ENCODE data around the gene ATAT1.
A peak's percentile ranks its signal among the peaks of the same experiment; 100 is the strongest.
"Not testable (repeated sequence)": the region's sequence is repeated elsewhere in the genome, so short reads cannot be mapped to it uniquely, and the experiment has no call there.

Gene ATAT1

DNA sequence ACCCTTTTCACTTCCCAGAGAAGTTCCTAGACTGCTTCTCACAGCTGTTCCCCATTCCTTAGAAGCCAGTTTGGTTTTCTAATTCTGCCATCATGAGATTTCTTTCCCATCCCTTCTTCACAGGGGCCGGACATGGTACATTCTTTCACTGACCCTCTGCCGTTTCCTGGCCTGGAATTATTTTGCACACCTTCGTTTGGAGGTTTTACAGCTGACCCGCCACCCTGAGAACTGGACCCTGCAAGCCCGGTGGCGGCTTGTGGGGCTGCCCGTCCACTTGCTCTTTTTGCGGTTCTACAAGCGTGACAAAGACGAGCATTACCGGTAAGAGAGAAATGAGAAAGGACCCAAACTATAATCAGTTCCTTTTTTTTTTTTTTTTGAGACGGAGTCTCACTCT is 24.5 kb downstream of the ATAT1 start:
- DNase-seq (ENCODE audit: low read depth, low spot score) = no peak

- no peak for DNase-seq (ENCODE audit: low read depth, low spot score)
Observed at GRCh38 chr6:30654798-30655742, 28.4 kb downstream of the ATAT1 start.

GRCh38 chr6:30655743-30656094 is 29.0 kb downstream of the ATAT1 start:
- DNase-seq (ENCODE audit: low read depth, low spot score) = no peak

GRCh38 chr6:30656513-30656912 is 29.8 kb downstream of the ATAT1 start:
- DNase-seq (ENCODE audit: low read depth, low spot score) = no peak

- DNase-seq (ENCODE audit: low read depth, low spot score) = no peak
Observed at GRCh38 chr6:30657454-30657853, 30.8 kb downstream of the ATAT1 start.

- not testable (repeated sequence) for DNase-seq (ENCODE audit: low read depth, low spot score)
Observed at GRCh38 chr6:30657922-30658321, 31.2 kb downstream of the ATAT1 start.

DNA sequence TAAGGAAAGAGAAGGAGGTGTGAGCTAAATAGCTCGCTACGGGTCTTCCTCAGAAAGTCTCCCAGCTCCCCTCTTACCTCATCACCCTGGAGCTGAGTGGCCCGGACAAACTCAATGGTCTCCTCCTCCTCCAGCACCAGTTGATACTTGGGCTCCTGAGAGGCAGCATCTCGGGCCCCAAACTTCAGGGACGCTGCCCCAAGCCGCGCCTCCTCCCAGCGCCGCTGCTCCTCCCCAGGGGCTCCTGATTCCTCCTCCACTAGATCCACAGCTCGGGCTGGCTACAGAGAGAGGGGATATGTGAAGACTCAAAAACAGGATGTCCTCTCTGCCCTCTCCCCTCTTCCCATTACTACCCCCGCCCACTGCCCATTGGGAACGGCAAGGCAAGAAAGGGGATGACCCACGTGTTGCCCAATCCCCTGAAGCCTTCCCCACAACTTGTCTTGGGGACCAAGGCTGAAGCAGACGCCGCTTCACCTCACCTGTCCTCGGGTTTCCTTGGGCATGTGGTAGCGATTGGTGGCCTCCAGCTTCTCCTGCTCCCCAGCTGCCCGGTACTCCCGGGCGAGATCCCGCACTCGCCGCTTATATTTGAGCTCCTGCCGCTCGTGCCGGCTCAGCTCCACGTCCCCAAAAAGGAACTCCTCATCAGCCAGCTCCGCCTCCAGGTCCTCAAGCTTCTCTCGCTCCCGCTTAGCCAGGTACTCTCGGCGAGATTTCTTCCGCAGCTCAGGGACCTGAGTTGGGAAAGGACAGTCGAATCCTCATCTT is 38.5 kb downstream of the ATAT1 start:
- DNase-seq (ENCODE audit: low read depth, low spot score) = no peak

- not testable (repeated sequence) for DNase-seq (ENCODE audit: low read depth, low spot score)
Observed at GRCh38 chr6:30666300-30666699, 39.6 kb downstream of the ATAT1 start.

DNA sequence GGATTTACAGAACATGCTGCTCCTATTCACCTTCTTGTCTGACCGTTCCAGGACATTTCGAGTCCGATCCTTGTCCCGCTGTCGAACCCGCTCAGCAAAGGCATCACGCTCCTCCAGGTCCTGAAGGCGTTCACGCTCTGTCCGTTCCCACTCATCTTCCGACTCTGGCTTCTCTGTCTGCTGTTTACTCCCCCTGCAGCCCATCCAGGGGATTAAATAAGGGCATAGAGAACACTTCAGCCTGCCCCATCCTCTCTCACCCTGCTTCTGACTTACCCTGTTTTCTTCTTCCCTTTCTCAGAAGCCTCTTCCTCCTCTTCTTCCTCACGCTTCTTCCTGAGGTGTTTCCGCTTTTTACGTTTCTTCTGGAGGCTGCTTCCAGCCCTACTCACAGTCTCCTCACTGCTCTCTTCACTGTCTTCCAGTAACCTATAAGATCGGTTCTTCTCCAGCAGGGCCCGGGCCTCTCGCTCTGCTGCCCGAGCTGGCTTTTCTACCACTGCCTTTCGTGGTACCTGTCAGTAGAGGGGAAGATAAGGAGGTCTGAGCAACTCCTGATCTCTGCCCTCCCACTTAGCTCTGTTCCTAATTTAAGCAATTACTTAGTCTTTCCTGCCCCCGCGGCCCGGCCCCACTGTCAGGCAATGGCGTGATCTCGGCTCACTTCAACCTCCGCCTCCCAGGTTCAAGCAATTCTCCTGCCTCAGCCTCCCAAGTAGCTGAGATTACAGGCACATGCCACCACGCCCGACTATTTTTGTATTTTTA is 44.3 kb downstream of the ATAT1 start:
- no peak for DNase-seq (ENCODE audit: low read depth, low spot score)

- DNase-seq (ENCODE audit: low read depth, low spot score) = peak; percentile 83
Observed at GRCh38 chr6:30672445-30673253, 46.0 kb downstream of the ATAT1 start, which contains the start of gene DHX16. TSS of gene DHX16 (minus strand) at chr6:30673006. CDS start at chr6:30672841, 165 bp downstream.

DNA sequence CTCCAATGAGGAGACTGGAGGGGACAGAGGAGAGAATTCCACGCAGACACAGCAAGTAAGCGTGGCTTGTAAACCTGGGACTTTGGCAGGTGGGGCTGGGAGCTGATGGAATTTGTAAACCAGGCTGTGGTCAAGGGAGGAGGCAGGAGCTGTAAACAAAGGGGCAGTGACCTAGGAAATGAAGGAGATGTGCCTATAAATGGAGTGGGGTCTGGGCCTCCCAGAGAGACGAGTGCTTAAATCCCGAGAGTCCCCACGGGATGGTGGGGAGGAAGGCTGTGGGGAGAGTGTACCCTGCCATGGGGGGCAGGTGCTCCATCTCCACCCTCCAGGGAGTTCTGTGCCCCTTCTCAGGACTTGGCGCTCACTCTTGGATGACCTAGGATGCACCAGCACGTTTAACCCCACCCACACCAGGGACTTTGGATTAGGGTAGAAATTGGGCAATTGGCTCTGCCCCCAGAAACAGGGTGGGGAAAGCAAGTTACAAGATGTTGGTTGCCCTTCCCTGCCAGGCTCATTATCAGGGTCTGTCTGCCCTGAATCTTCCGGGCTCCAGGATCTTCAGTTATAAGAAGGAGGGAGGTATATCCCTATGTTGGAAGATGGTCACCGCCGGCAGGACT is 50.1 kb downstream of the ATAT1 start:
- DNase-seq (ENCODE audit: low read depth, low spot score) = no peak

DNA sequence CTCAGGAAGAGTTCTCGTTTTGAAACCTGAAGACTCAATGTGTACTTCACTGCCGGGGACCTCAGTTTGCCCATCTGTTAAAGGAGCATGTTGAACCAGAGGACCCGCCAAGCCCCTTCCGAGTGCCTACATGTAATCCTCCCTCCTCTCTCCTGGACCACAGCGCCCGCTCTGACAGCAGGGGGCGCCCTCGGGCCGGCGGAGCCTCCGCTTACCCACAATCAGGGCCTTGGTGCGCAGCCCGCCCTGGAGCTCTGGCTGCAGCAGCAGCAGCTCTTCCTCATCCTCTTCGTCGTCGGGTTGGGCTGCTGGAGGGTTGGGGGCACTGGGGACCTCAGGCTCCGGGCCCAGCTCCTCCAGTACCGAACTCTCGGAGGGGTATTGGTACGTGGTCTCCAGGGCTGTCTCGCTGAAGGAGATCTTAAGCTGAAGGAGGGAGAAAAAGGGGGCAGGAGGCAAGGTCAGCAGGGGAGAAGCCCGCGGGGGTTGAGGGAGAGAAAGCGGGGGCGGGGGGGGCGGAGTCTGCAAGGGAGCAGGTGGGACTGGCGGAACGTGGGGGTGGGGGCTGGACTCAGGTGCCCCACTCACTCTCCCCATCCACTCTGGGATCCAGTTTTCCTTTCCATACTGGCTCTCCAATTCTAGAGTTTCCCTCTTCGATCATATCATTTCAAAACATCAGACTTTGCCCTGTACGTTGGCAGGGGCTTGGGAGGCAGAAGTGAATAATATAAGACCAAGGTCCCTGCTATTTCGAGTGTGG is 52.5 kb downstream of the ATAT1 start:
- DNase-seq (ENCODE audit: low read depth, low spot score) = peak; percentile 83

- DNase-seq (ENCODE audit: low read depth, low spot score) = no peak
Observed at GRCh38 chr6:30679765-30680535, 53.3 kb downstream of the ATAT1 start.

GRCh38 chr6:30681766-30682142 is 55.1 kb downstream of the ATAT1 start:
- DNase-seq (ENCODE audit: low read depth, low spot score) = no peak

DNA sequence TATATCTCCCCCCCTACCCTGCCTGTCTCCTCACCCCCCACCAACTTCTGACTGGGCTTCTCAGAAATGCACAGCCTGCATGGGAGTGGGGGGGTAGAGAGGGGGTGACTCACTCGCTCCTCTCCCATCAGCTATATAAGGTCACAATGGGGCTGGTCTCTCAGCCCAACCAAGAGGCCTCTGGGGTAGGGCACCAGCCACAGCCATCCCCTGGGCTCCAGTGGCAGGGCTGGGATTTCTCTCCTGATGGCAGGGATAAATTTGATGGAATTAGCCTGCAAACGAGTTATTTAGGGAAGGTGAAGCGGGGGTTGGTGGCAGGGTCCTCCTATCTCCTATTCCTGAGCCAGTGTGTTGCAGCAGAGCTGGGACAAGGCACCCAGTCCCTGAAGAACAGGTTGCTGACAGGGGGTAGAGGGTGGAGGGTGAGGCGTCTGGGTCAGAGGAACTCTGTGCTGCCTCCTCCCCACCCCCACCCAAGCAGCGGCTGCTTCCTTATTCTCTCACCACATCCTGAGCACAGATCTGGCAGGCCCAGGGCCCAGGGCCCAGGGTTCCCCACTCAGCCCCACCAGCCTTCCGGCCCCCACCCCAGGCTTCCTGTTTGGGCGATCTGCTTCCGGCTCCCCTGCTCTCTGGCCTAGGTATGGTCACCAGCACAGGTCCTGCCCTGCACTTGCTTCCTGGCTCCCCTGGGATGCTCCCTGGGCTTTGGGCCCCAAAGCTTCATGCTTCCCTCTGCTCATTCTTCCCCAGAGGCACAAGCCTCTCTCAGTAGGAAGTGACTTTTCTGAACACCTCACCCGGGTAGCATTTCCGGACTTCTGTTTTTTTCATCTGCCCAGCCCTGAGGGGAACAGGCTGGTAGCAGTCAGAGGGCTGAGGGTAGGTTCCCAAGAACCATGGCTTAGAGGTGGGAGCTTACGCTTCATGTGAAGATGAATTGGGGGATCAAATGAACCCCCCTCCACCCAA is 55.8 kb downstream of the ATAT1 start:
- DNase-seq (ENCODE audit: low read depth, low spot score) = peak; percentile 79

DNA sequence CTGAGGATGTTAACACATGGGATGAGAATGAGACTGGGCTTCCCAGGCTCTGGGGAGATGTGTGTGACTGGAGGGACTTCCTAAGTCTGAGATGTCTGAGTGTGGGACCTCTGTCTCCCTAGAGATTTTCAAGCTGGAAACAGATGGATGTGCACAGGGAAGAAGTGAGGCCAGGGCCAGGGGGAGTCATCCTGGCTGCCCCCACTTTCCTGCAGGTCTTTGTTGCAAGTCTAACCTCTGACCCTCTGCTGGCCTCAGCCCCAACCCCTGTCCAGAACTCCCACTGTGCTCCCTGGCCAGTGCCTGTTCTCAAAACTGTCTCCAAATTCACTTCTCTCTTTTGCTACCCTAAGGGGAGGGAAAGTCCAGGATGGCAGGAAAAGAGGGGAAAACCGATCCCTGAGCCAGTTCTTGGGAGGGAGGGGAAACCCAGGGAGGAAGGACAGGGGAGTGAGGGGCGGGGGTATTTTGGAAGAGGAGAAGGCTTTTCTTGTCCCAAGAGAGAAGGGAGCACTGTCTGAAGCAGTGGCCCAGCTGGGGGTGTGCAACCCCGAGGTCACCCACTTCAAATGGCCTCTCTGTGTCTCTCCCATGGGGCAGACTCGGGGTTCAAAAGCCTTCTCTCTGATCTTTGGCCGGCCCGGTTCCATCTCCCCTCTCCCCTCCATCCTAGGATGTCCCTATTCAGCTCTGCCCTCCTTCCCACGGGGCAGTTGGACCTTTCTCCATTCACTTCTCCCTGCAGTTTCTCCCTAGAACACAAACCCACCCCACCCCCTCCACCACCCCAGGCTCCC is 56.7 kb downstream of the ATAT1 start:
- DNase-seq (ENCODE audit: low read depth, low spot score) = no peak

GRCh38 chr6:30683980-30684338 is 57.3 kb downstream of the ATAT1 start:
- DNase-seq (ENCODE audit: low read depth, low spot score) = no peak

All from activated CD4-positive, CD25-positive, alpha-beta regulatory T cell treated with anti-CD3 and anti-CD28 coated beads, Interleukin-2, amount 50 U/mL, for 16 hours (primary cell).